ENCODE measurements around the gene BPNT1.

- TF ChIP-seq CTCF (IDR thresholded peaks at IDR 0.05), result no peak
- no peak for TF ChIP-seq POLR2A (IDR thresholded peaks at IDR 0.05)
Observed at GRCh38 chr1:220119043-220119512, 29.5 kb upstream of the BPNT1 start.

All from uterus (tissue), 2 donors.